GM12878 (cell line): ENCODE data around the gene UIMC1. TPM values are rescaled to one million over a fixed set of nuclear protein-coding genes. Genes with fewer than 3 reads are reported as not detected.

ENCODE experiments used
- RAD21 ChIP-seq: IDR thresholded peaks from 2 replicates; pipeline ENCODE4 v1.6.1; 2011; ENCODE audit warnings: mild to moderate bottlenecking, low read depth, low read length, moderate library complexity; ENCODE audit not compliant: insufficient read depth
- SP1 ChIP-seq: IDR thresholded peaks from one replicate; pipeline ENCODE4 v1.6.1; 2011; ENCODE audit warnings: low read depth, low read length
- TCF7 ChIP-seq: IDR thresholded peaks from 2 replicates; pipeline ENCODE4 v1.6.1; 2014; ENCODE audit warnings: antibody characterized with exemption, borderline replicate concordance
- ZNF622 ChIP-seq: fragments of 450-650 bp; IDR thresholded peaks from 2 replicates; pipeline ENCODE4 v1.6.1; 2017; ENCODE audit warnings: mild to moderate bottlenecking, inconsistent platforms
- polyA plus RNA-seq, 11 experiments: library from polyadenylated mRNA; depleted of rRNA in 4 of 11; unstranded in 6 of 11; stranded (reverse) in 5 of 11; fragments of >200 nt; fragmentation: Nextera tagmentation in 4 of 11; fragmentation: Illumina TruSeq in 1 of 11; extraction: Ambion mirVana in 4 of 11; extraction: Trizol in 1 of 11; gene quantifications; 1 replicate in 1 of 11; 2 replicates in 10 of 11; pipeline versions ENCODE4 v1.2.1 to v1.2.3, GENCODE V29; 2011 to 2016; ENCODE audit warnings: inconsistent platforms in 2 of 11, missing spikeins in 2 of 11, low read depth in 1 of 11
- total RNA-seq, 4 experiments: library from RNA; depleted of rRNA in 3 of 4; stranded (reverse); fragments of >200 nt in 3 of 4; fragmentation: Illumina TruSeq in 1 of 4; extraction: Trizol in 1 of 4; gene quantifications; 2 replicates each; pipeline versions ENCODE4 v1.2.1 to v1.2.3, GENCODE V29; 2013 to 2021
- TF ChIP-seq, protein P1 (sequence below), 3 experiments: IDR thresholded peaks in 2 of 3; conservative IDR thresholded peaks in 1 of 3; 2 replicates each; pipeline ENCODE4 v1.5.1; 2011; ENCODE audit warnings: low read depth in 3 of 3, low read length in 3 of 3, mild to moderate bottlenecking in 3 of 3, control low read depth in 2 of 3, moderate library complexity in 2 of 3, inconsistent platforms in 1 of 3, mixed read lengths in 1 of 3; ENCODE audit not compliant: control insufficient read depth in 2 of 3, insufficient read depth in 1 of 3; ENCODE audit errors: extremely low read depth in 1 of 3
- TF ChIP-seq, protein P2 (sequence below): fragments of 450-650 bp; formaldehyde crosslinking; IDR thresholded peaks from 2 replicates; pipeline ENCODE4 v1.5.0; 2022; ENCODE audit warnings: mild to moderate bottlenecking, missing genetic modification characterization
- TF ChIP-seq, protein P3 (sequence below): fragments of 450-650 bp; IDR thresholded peaks from 2 replicates; pipeline ENCODE4 v1.6.1; 2017; ENCODE audit warnings: mild to moderate bottlenecking, moderate library complexity

UIMC1 gene
- total and polyA plus RNA-seq, 10 of the 15 experiments (the other 5 are each of a cell fraction or from before 2014, with no cell fraction given), result 16.2 to 51.4 (median 32.7) TPM

DNA sequence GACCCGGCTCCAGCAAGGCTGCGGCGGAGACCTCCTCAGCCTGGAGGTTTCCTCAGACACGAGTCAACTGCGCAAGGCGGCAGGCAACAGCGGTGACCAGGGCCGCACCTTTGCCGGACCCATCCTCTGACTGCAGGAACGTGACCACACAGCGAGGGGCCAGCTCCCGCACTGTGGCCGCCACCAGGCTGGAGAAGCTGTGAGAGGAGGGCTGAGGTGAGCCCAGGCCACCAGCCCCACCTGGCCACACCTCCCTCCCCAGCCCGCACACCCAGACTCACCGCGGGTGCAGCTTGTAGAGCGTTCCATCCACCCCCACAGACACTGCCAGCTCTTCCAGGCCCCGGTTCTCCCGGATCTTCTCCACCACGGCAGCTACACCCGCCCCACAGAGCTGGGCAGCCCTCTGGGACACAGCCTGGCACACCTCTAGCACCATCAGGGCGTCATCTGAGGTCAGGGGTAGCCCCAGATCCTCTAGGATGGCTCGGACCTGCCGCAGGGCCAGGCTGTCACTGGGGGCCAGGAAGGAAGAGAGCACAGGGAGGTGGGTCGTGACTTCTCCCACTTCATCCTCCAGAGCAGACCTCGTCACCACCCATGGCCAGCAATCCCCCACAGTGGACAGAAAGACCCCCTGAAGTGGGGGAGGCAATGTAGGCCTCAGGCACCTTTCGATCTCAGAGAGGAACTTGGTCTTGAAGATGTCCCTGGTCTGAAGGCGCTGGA lies 125.4 kb downstream of the UIMC1 start (continued):
- TF ChIP-seq, protein P1, sequence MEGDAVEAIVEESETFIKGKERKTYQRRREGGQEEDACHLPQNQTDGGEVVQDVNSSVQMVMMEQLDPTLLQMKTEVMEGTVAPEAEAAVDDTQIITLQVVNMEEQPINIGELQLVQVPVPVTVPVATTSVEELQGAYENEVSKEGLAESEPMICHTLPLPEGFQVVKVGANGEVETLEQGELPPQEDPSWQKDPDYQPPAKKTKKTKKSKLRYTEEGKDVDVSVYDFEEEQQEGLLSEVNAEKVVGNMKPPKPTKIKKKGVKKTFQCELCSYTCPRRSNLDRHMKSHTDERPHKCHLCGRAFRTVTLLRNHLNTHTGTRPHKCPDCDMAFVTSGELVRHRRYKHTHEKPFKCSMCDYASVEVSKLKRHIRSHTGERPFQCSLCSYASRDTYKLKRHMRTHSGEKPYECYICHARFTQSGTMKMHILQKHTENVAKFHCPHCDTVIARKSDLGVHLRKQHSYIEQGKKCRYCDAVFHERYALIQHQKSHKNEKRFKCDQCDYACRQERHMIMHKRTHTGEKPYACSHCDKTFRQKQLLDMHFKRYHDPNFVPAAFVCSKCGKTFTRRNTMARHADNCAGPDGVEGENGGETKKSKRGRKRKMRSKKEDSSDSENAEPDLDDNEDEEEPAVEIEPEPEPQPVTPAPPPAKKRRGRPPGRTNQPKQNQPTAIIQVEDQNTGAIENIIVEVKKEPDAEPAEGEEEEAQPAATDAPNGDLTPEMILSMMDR (IDR thresholded peaks at IDR 0.05 in 2 of 3, conservative IDR thresholded peaks at IDR 0.05 in 1 of 3; ENCODE audit: control insufficient read depth in 2 of 3, extremely low read depth in 1 of 3, insufficient read depth in 1 of 3, low read depth in 3 of 3, low read length in 3 of 3), result no peak
- TF ChIP-seq SP1 (no peak), TCF7 (no peak), ZNF622 (no peak), RAD21 (no peak)
- TF ChIP-seq, protein P2, sequence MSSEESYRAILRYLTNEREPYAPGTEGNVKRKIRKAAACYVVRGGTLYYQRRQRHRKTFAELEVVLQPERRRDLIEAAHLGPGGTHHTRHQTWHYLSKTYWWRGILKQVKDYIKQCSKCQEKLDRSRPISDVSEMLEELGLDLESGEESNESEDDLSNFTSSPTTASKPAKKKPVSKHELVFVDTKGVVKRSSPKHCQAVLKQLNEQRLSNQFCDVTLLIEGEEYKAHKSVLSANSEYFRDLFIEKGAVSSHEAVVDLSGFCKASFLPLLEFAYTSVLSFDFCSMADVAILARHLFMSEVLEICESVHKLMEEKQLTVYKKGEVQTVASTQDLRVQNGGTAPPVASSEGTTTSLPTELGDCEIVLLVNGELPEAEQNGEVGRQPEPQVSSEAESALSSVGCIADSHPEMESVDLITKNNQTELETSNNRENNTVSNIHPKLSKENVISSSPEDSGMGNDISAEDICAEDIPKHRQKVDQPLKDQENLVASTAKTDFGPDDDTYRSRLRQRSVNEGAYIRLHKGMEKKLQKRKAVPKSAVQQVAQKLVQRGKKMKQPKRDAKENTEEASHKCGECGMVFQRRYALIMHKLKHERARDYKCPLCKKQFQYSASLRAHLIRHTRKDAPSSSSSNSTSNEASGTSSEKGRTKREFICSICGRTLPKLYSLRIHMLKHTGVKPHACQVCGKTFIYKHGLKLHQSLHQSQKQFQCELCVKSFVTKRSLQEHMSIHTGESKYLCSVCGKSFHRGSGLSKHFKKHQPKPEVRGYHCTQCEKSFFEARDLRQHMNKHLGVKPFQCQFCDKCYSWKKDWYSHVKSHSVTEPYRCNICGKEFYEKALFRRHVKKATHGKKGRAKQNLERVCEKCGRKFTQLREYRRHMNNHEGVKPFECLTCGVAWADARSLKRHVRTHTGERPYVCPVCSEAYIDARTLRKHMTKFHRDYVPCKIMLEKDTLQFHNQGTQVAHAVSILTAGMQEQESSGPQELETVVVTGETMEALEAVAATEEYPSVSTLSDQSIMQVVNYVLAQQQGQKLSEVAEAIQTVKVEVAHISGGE (CRISPR knock-in tag), result no peak
- TF ChIP-seq, protein P3, sequence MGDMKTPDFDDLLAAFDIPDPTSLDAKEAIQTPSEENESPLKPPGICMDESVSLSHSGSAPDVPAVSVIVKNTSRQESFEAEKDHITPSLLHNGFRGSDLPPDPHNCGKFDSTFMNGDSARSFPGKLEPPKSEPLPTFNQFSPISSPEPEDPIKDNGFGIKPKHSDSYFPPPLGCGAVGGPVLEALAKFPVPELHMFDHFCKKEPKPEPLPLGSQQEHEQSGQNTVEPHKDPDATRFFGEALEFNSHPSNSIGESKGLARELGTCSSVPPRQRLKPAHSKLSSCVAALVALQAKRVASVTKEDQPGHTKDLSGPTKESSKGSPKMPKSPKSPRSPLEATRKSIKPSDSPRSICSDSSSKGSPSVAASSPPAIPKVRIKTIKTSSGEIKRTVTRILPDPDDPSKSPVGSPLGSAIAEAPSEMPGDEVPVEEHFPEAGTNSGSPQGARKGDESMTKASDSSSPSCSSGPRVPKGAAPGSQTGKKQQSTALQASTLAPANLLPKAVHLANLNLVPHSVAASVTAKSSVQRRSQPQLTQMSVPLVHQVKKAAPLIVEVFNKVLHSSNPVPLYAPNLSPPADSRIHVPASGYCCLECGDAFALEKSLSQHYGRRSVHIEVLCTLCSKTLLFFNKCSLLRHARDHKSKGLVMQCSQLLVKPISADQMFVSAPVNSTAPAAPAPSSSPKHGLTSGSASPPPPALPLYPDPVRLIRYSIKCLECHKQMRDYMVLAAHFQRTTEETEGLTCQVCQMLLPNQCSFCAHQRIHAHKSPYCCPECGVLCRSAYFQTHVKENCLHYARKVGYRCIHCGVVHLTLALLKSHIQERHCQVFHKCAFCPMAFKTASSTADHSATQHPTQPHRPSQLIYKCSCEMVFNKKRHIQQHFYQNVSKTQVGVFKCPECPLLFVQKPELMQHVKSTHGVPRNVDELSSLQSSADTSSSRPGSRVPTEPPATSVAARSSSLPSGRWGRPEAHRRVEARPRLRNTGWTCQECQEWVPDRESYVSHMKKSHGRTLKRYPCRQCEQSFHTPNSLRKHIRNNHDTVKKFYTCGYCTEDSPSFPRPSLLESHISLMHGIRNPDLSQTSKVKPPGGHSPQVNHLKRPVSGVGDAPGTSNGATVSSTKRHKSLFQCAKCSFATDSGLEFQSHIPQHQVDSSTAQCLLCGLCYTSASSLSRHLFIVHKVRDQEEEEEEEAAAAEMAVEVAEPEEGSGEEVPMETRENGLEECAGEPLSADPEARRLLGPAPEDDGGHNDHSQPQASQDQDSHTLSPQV, result no peak
